Nephron (organoid): Measurements from ENCODE around the gene CCDC12.

Source experiments
- H3K27ac Mint-ChIP-seq, 3 experiments: 2 replicates each; pipeline ENCODE4 v1.8.0; 2020; ENCODE audit warnings: mixed read lengths in 3 of 3, mild to moderate bottlenecking in 2 of 3, moderate library complexity in 1 of 3
- H3K27me3 Mint-ChIP-seq: 2 replicates; pipeline ENCODE4 v1.8.0; 2021; ENCODE audit warnings: low read depth, mild to moderate bottlenecking, moderate library complexity, mixed read lengths
- H3K36me3 Mint-ChIP-seq: 2 replicates; pipeline ENCODE4 v1.8.0; 2020; ENCODE audit warnings: low read depth, mixed read lengths
- H3K4me1 Mint-ChIP-seq: 2 replicates; pipeline ENCODE4 v1.8.0; 2020; ENCODE audit warnings: mixed read lengths
- H3K4me3 Mint-ChIP-seq, 3 experiments: 2 replicates each; pipeline ENCODE4 v1.8.0; 2020; ENCODE audit warnings: mild to moderate bottlenecking in 3 of 3, mixed read lengths in 3 of 3, moderate library complexity in 2 of 3
- H3K9me3 Mint-ChIP-seq: 2 replicates; pipeline ENCODE4 v1.8.0; 2020; ENCODE audit warnings: mixed read lengths
- CTCF ChIP-seq, 3 experiments: fragments of 200-600 bp; sonication (generic); IDR thresholded peaks; one replicate each; pipeline ENCODE4 v1.5.0; 2021; ENCODE audit warnings: antibody characterized with exemption in 3 of 3; ENCODE audit not compliant: unreplicated experiment in 3 of 3

CCDC12 gene

GRCh38 chr3:46924921-46925584 is 51.5 kb downstream of the CCDC12 start:
- H3K9me3 Mint-ChIP-seq: peaks cover 1% of the 10 kb centered on the region
- peaks cover 18% of the 10 kb centered on the region for H3K4me1 Mint-ChIP-seq
- H3K27ac Mint-ChIP-seq: no peak overlapping the region
- TF ChIP-seq CTCF (IDR thresholded peaks at IDR 0.05; ENCODE audit: unreplicated experiment in 3 of 3): no peak
- no peak overlapping the region for H3K4me3 Mint-ChIP-seq
- H3K36me3 Mint-ChIP-seq: peaks cover 57% of the 10 kb centered on the region
- no peaks in the 10 kb centered on the region for H3K27me3 Mint-ChIP-seq

- Mint-ChIP-seq H3K36me3 (peaks cover 62% of the 10 kb centered on the region), H3K27me3 (no peaks in the 10 kb centered on the region), H3K4me1 (peaks cover 13% of the 10 kb centered on the region), H3K4me3 (no peak overlapping the region), H3K27ac (no peak overlapping the region), H3K9me3 (peaks cover 5% of the 10 kb centered on the region)
- TF ChIP-seq CTCF (IDR thresholded peaks at IDR 0.05; ENCODE audit: unreplicated experiment in 3 of 3): peak; percentile 60 to 76 (median 69)
Measured at GRCh38 chr3:46923559-46924350, 52.8 kb downstream of the CCDC12 start.

GRCh38 chr3:46922871-46923558 is 53.5 kb downstream of the CCDC12 start:
- Mint-ChIP-seq H3K27ac (no peak overlapping the region), H3K4me1 (peaks cover 8% of the 10 kb centered on the region), H3K36me3 (peaks cover 63% of the 10 kb centered on the region), H3K9me3 (peaks cover 10% of the 10 kb centered on the region), H3K27me3 (no peaks in the 10 kb centered on the region), H3K4me3 (no peak overlapping the region)
- TF ChIP-seq CTCF (IDR thresholded peaks at IDR 0.05; ENCODE audit: unreplicated experiment in 3 of 3): no peak

GRCh38 chr3:46922426-46922825 is 54.1 kb downstream of the CCDC12 start:
- Mint-ChIP-seq H3K4me3 (no peak overlapping the region), H3K9me3 (peaks cover 12% of the 10 kb centered on the region), H3K4me1 (peaks cover 8% of the 10 kb centered on the region), H3K36me3 (peaks cover 68% of the 10 kb centered on the region), H3K27me3 (no peaks in the 10 kb centered on the region), H3K27ac (no peak overlapping the region)
- no peak for TF ChIP-seq CTCF (IDR thresholded peaks at IDR 0.05; ENCODE audit: unreplicated experiment in 3 of 3)

GRCh38 chr3:46921871-46922271 is 54.7 kb downstream of the CCDC12 start:
- Mint-ChIP-seq H3K4me3 (no peak overlapping the region), H3K27ac (no peak overlapping the region), H3K9me3 (peaks cover 12% of the 10 kb centered on the region), H3K36me3 (peaks cover 70% of the 10 kb centered on the region), H3K4me1 (peaks cover 8% of the 10 kb centered on the region), H3K27me3 (no peaks in the 10 kb centered on the region)
- TF ChIP-seq CTCF (IDR thresholded peaks at IDR 0.05; ENCODE audit: unreplicated experiment in 3 of 3): no peak
